HFFc6 (cell line): Measurements from ENCODE around the gene SIK2. TPM values are rescaled to one million over a fixed set of nuclear protein-coding genes. Genes with fewer than 3 reads are reported as not detected.
A peak's percentile ranks its signal among the peaks of the same experiment; 100 is the strongest.

Source experiments
- DNase-seq: peaks from one replicate; pipeline ENCODE4 v3.0.0-alpha.2; 2018
- H3K27ac Mint-ChIP-seq: 2 replicates; pipeline ENCODE4 v1.8.0; 2020; ENCODE audit warnings: mild to moderate bottlenecking, mixed read lengths
- H3K27me3 Mint-ChIP-seq: 2 replicates; pipeline ENCODE4 v1.8.0; 2021; ENCODE audit warnings: mild to moderate bottlenecking, moderate library complexity, mixed read lengths; ENCODE audit not compliant: insufficient read depth
- H3K36me3 Mint-ChIP-seq: 2 replicates; pipeline ENCODE4 v1.8.0; 2021; ENCODE audit warnings: low read depth, mixed read lengths
- H3K4me1 Mint-ChIP-seq: 2 replicates; pipeline ENCODE4 v1.8.0; 2020; ENCODE audit warnings: low read depth, mixed read lengths
- H3K4me3 Mint-ChIP-seq: 2 replicates; pipeline ENCODE4 v1.8.0; 2020; ENCODE audit warnings: mild to moderate bottlenecking, moderate library complexity, mixed read lengths
- H3K9me3 Mint-ChIP-seq: 2 replicates; pipeline ENCODE4 v1.8.0; 2020; ENCODE audit warnings: mild to moderate bottlenecking, mixed read lengths
- total RNA-seq, 6 experiments: library from RNA; stranded (reverse); fragmentation: NEBNext Ultra II Directional; extraction: Animal tissue kit (Norgen Biotek cat#: 25700); gene quantifications; 2 replicates in 1 of 6; 3 replicates in 5 of 6; pipeline ENCODE4 v1.2.3, GENCODE V29; 2021
- TF ChIP-seq, protein P1 (sequence below): fragments of 200-600 bp; sonication (generic); IDR thresholded peaks from 2 replicates; pipeline ENCODE4 v1.5.0; 2021; ENCODE audit warnings: antibody characterized with exemption, mild to moderate bottlenecking

The SIK2 gene
- total RNA-seq, 6 experiments from 2014 or later, result 15.4 to 25.5 (median 18.0) TPM

DNA sequence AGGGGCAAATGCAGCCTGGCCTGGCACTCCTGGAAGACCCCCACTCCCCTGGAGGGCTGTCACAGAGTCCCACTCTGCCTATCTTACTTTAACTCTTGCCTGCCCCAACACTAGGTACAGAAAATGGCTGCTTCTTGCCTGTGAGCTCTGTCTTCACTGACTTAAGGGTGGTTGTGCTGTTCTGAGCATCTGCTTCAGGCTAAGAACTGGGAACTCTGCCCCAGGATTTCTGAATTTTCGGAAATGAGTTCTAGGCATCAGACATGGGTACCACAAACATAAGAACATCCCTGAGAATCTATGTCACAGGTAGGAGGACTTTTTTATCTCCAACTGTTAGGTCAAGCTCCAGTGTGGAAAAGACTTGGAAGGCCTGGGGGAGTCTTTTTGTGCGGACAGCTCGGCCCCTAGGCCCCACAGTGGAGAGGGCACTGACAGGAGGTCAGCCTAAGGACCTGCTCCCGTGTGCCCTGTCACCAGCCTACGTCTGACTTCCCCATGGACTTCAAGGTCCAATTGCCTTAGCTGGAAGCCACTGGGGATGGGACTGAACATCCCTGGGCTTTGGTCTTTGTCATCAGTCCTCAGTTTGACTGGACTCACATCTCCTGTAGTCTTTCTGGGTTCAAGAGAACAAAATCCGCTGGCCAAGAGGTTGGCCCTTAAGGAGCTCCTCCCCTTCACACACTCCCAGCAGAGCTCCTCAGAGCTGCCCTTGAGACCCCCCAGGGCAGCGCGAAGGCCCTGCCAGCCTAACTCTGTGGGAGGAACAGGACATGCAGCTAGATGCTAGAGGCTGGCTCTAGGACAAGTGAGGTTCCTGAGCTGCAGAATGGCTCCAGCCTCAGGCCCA lies 132.1 kb downstream of the SIK2 start:
- Mint-ChIP-seq H3K4me3 (peak overlapping the region; percentile 78), H3K9me3 (no peaks in the 10 kb centered on the region)

GRCh38 chr11:111734954-111735261 lies 132.7 kb downstream of the SIK2 start:
- peak overlapping the region; percentile 78 for H3K4me3 Mint-ChIP-seq
- H3K36me3 Mint-ChIP-seq, result no peaks in the 10 kb centered on the region
- peak overlapping the region; percentile 100 for H3K27ac Mint-ChIP-seq
- DNase-seq, result no peak
- peaks cover 9% of the 10 kb centered on the region for H3K27me3 Mint-ChIP-seq
- no peaks in the 10 kb centered on the region for H3K9me3 Mint-ChIP-seq
- TF ChIP-seq, protein P1, sequence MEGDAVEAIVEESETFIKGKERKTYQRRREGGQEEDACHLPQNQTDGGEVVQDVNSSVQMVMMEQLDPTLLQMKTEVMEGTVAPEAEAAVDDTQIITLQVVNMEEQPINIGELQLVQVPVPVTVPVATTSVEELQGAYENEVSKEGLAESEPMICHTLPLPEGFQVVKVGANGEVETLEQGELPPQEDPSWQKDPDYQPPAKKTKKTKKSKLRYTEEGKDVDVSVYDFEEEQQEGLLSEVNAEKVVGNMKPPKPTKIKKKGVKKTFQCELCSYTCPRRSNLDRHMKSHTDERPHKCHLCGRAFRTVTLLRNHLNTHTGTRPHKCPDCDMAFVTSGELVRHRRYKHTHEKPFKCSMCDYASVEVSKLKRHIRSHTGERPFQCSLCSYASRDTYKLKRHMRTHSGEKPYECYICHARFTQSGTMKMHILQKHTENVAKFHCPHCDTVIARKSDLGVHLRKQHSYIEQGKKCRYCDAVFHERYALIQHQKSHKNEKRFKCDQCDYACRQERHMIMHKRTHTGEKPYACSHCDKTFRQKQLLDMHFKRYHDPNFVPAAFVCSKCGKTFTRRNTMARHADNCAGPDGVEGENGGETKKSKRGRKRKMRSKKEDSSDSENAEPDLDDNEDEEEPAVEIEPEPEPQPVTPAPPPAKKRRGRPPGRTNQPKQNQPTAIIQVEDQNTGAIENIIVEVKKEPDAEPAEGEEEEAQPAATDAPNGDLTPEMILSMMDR, result no peak
- H3K4me1 Mint-ChIP-seq, result peaks cover 85% of the 10 kb centered on the region

More for the DNA sequence above, 132.1 kb downstream of the SIK2 start:
- peaks cover 87% of the 10 kb centered on the region for H3K4me1 Mint-ChIP-seq
- DNase-seq, result no peak
- H3K36me3 Mint-ChIP-seq, result no peaks in the 10 kb centered on the region
- TF ChIP-seq, protein P1, result no peak
- peaks cover 9% of the 10 kb centered on the region for H3K27me3 Mint-ChIP-seq
- peak overlapping the region; percentile 100 for H3K27ac Mint-ChIP-seq

DNA sequence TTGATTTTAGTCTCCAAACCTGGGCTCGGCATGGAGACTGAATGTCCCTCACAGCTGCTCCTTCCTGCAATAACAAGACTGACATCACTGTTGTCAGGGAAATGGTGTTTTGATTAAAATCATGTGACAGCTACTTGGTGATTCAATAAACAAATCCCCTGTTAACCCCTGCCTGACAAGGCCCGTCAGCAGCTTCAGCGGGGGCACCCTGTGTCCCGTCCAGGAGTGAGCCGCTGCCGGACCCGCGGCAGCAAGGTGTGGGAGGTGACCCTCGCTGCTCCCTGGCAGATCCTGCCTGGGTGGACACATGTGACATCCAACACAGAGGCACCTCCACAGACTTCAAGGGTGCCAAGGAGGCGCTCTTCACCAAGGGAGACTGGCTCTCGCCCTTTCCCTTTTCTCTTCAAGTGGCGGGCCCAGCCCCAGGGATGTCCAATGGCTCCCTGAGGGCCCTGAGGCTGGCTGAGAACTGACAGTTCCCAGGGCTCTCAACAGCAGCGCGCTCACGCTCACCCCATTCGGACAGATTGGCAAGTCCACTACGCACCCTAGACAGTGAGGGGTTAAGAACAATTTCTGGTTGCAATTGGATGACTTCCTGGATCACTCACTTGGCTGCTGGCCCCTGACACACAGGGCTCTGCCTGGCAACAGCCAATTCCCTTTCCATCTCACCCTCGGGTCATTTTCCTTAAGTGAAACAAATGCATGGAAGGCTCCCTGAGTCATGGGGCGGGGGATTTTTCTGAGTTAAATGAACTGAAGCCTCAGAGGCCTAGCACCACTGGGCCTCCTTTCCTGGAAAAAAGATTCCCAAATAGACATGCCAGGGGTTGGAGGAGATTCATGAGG lies 133.2 kb downstream of the SIK2 start:
- peak overlapping the region; percentile 100 for H3K27ac Mint-ChIP-seq
- H3K36me3 Mint-ChIP-seq, result no peaks in the 10 kb centered on the region
- no peaks in the 10 kb centered on the region for H3K9me3 Mint-ChIP-seq
- H3K27me3 Mint-ChIP-seq, result peaks cover 9% of the 10 kb centered on the region
- TF ChIP-seq, protein P1, result peak; percentile 35
- H3K4me3 Mint-ChIP-seq, result peak overlapping the region; percentile 78
- peaks cover 80% of the 10 kb centered on the region for H3K4me1 Mint-ChIP-seq
- peak; percentile 99 for DNase-seq

- no peaks in the 10 kb centered on the region for H3K9me3 Mint-ChIP-seq
- peak overlapping the region; percentile 100 for H3K27ac Mint-ChIP-seq
- DNase-seq, result peak; percentile 73
- TF ChIP-seq, protein P1, result no peak
- H3K4me1 Mint-ChIP-seq, result peaks cover 75% of the 10 kb centered on the region
- H3K36me3 Mint-ChIP-seq, result peaks cover 3% of the 10 kb centered on the region; the same call in 1 of the 2 replicates
- peaks cover 9% of the 10 kb centered on the region for H3K27me3 Mint-ChIP-seq
- H3K4me3 Mint-ChIP-seq, result peak overlapping the region; percentile 78
These were observed 133.9 kb downstream of the SIK2 start for GRCh38 chr11:111736181-111736590.

GRCh38 chr11:111736621-111737443 lies 134.6 kb downstream of the SIK2 start:
- Mint-ChIP-seq H3K36me3 (peaks cover 8% of the 10 kb centered on the region; the same call in 1 of the 2 replicates), H3K4me3 (peak overlapping the region; percentile 78), H3K27ac (peak overlapping the region; percentile 100), H3K27me3 (peaks cover 9% of the 10 kb centered on the region), H3K9me3 (no peaks in the 10 kb centered on the region), H3K4me1 (peaks cover 68% of the 10 kb centered on the region)
- no peak for DNase-seq
- TF ChIP-seq, protein P1, result no peak
